Activated T-helper 17 cell treated with anti-CD3 and anti-CD28 coated beads, Interleukin-2, amount 50 U/mL, for 72 hours (primary cell): ENCODE measurements around the gene PRDM7. TPM values are rescaled to one million over a fixed set of nuclear protein-coding genes. Genes with fewer than 3 reads are reported as not detected.
A peak's percentile ranks its signal among the peaks of the same experiment; 100 is the strongest.

ENCODE experiments used
- ATAC-seq: fragments of 150-1000 bp; cut with Tn5 transposase; replicated peaks from 2 replicates; pipeline ENCODE4 v1.10.0; 2021; ENCODE audit warnings: mild to moderate bottlenecking, moderate library complexity
- H3K27ac Mint-ChIP-seq: one replicate; pipeline ENCODE4 v1.8.0; 2022; ENCODE audit warnings: mixed read lengths
- H3K27me3 Mint-ChIP-seq: one replicate; pipeline ENCODE4 v1.8.0; 2022; ENCODE audit warnings: mixed read lengths
- H3K36me3 Mint-ChIP-seq: one replicate; pipeline ENCODE4 v1.8.0; 2022; ENCODE audit warnings: low read depth, mild to moderate bottlenecking, mixed read lengths
- H3K4me1 Mint-ChIP-seq: one replicate; pipeline ENCODE4 v1.8.0; 2022; ENCODE audit warnings: mixed read lengths
- H3K4me3 Mint-ChIP-seq: one replicate; pipeline ENCODE4 v1.8.0; 2022; ENCODE audit warnings: mild to moderate bottlenecking, mixed read lengths
- H3K9me3 Mint-ChIP-seq: one replicate; pipeline ENCODE4 v1.8.0; 2022; ENCODE audit warnings: mixed read lengths
- total RNA-seq, 2 donors: library from RNA; stranded (reverse); gene quantifications; one replicate each; pipeline ENCODE4 v1.2.3, GENCODE V29; 2022

Gene PRDM7
- total RNA-seq, 2 donors from 2014 or later, result 0.13 TPM; not detected in 1

DNA sequence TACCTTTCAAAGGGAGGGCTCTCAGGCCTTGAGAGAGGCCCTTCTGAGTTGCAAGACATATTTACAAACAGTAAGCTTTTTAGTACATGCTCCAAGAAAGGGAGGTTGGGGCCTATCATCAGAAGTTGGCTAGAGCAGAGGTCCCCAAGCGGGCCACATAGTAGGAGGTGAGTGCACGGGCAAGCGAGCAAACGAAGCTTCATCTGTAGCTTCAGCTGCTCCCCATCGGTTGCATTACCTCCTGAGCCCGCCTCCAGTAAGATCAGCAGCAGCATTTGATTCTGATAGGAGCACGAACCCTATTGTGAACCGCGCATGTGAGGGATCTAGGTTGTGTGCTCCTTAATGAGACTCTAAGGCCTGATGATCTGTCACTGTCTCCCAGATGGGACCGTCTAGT lies 26.2 kb downstream of the PRDM7 start:
- Mint-ChIP-seq H3K4me1 (no peaks in the 10 kb centered on the region), H3K4me3 (no peak overlapping the region), H3K27me3 (peaks cover 8% of the 10 kb centered on the region), H3K9me3 (peaks cover 12% of the 10 kb centered on the region), H3K36me3 (no peaks in the 10 kb centered on the region), H3K27ac (no peak overlapping the region)
- ATAC-seq, result no peak

DNA sequence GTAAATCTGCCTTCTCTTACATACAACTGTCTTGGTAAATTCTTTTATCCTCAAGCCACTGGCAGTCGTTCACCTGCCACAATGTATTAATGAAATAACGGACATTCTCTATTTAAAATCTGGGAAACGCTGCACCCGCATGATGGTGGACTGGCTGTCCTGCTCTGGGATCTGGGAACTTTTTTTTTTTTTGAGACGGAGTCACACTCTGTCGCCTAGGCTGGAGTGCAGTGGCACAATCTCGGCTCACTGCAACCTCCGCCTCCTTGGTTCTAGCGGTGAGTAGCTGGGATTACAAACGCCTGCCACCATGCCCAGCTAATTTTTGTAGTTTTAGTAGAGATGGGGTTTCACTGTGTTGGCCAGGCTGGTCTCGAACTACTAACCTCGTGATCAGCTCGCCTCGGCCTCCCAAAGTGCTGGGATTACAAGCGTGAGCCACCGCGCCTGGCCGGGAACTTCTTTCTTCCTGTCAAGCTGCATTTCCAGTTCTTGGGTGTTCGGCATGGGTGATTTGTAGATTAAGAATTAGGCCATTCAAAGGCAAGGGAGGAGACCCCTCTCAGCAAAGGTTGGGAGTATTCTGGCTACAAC lies 28.3 kb downstream of the PRDM7 start:
- Mint-ChIP-seq H3K36me3 (no peaks in the 10 kb centered on the region), H3K4me3 (peak overlapping the region; percentile 7), H3K27ac (no peak overlapping the region), H3K27me3 (peaks cover 4% of the 10 kb centered on the region), H3K9me3 (peaks cover 6% of the 10 kb centered on the region), H3K4me1 (no peaks in the 10 kb centered on the region)
- ATAC-seq, result no peak

DNA sequence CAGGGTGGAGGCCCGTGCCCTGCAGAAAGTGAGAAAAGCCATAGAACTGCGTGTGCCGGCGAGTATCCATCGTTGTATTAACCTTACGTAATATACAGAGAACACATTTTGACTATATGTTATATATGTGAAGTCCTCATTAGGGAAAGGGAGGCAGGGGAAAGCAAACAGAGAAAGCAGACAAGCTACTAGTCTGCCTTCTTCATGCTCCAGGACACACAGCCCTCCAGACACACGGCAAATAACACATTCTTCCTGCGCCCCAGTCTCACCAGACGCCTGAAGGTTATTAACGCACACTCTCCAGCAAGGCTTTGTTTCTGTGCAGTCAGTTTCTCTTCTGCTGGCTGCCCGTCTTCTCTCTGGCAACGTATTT lies 28.8 kb downstream of the PRDM7 start:
- Mint-ChIP-seq H3K27me3 (peaks cover 3% of the 10 kb centered on the region), H3K4me1 (no peaks in the 10 kb centered on the region), H3K9me3 (peaks cover 3% of the 10 kb centered on the region), H3K27ac (no peak overlapping the region), H3K36me3 (no peaks in the 10 kb centered on the region), H3K4me3 (peak overlapping the region; percentile 7)
- no peak for ATAC-seq

DNA sequence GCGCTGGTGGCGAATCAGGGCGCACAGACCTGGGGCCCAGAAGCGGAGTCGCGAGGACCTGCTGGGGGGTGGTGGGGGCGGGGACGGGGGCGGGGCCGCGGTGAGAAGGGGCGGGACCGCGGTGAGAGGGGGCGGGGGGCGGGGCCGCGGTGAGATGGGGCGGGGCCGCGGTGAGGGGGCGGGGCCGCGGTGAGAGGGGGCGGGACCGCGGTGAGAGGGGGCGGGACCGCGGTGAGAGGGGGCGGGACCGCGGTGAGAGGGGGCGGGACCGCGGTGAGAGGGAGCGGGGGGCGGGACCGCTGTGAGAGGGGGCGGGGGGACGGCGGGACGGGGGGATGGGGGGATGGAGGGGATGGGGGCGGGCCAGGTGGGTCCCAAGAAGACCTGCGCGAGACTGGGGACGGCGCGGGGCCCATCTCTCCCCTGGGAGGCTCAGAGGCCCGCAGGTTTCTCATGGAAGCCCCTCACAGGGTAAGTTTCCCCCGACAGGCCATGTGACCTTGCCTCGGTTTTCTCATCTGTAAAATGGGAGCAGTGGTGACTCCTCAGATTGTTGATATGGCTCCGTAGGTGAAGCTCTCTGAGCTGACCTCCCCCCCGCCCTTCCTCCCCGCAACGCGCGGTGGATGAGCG lies 29.3 kb downstream of the PRDM7 start:
- H3K9me3 Mint-ChIP-seq, result no peaks in the 10 kb centered on the region
- H3K4me1 Mint-ChIP-seq, result no peaks in the 10 kb centered on the region
- H3K36me3 Mint-ChIP-seq, result no peaks in the 10 kb centered on the region
- peak overlapping the region; percentile 7 for H3K4me3 Mint-ChIP-seq
- no peak for ATAC-seq
- H3K27me3 Mint-ChIP-seq, result peaks cover 3% of the 10 kb centered on the region
- H3K27ac Mint-ChIP-seq, result no peak overlapping the region

DNA sequence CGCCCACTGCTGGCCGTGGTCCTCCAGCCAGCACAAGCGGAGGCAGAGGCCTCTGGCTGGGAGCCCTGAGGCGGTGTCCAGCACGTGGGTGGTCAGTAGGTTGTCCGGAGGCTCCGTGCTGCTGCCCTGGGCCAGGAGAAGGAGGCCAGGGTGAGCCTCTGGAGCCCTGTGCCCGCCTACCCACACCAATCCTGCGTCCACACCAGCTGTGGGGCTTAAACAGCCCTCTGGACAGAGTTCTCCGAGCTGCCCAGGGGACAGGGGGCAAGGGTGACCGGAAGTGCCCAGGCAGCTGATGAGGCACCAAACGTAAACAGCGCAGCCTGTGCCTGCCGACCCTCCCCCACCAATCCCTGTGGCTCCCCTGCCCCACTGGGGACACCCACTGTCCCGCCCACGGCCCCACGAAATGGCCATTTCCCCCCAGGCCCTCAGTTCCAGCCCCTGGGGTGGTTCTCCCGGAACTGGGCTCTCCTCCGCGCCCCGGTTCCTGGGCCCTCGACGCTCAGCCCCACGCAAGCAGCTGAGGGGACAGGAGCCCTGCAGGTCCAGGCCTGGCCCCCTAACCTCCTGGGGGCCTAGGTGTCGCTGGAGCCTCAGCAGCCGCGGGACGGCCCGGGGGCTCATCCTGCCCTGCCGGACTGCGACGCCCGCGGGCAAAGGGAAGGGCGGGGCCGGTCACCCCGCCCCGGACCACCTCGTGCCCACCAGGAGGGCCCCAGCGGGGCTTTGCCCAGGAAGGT lies 30.0 kb downstream of the PRDM7 start:
- Mint-ChIP-seq H3K4me1 (no peaks in the 10 kb centered on the region), H3K27me3 (peaks cover 3% of the 10 kb centered on the region)
- ATAC-seq, result no peak

DNA sequence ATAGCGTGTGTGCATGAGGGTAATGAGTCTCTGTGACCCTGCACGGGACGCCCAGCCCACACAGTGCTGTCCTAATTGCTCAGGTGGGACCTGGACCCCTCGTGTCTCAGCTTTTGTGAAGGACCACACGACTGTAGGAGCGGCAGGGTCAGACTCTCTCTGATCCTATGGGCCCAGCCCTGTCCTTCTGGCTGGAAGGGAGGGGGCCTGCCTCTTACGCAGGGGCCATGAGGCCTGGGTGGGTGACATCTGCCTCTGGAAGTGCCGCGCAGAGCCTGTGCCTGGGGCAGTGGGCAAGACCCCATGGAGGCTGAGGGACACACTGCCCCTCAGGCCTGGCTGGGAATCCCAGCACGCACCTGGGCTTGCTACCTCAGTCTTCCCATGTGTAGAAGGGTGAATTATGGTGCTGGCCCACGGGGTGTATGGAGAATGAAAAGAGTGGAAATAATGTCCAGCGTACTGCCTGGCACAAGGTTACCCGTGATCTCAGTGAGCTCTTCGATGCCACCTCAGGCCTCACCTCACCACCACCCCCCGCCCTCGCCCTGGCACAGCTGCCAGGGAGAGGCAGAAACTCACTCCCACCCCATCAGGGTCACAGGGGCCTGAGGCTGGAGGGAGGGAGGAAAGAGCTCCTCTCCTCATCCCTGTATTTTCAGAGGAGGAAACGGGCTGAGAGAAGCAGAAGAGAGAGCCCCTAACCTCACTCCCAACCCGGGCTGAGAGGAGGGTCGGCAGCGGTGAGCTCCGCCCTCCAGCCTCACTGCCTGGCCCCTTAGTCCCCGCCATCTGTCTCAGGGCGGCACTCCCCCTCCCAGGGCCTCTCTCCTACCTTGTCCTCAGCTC lies 30.8 kb downstream of the PRDM7 start:
- Mint-ChIP-seq H3K9me3 (no peaks in the 10 kb centered on the region), H3K36me3 (no peaks in the 10 kb centered on the region), H3K4me3 (no peak overlapping the region), H3K27me3 (peaks cover 3% of the 10 kb centered on the region), H3K4me1 (no peaks in the 10 kb centered on the region), H3K27ac (no peak overlapping the region)
- ATAC-seq, result no peak

More for the DNA sequence above, 30.0 kb downstream of the PRDM7 start:
- H3K27ac Mint-ChIP-seq, result no peak overlapping the region
- no peaks in the 10 kb centered on the region for H3K36me3 Mint-ChIP-seq
- H3K9me3 Mint-ChIP-seq, result no peaks in the 10 kb centered on the region
- H3K4me3 Mint-ChIP-seq, result no peak overlapping the region

DNA sequence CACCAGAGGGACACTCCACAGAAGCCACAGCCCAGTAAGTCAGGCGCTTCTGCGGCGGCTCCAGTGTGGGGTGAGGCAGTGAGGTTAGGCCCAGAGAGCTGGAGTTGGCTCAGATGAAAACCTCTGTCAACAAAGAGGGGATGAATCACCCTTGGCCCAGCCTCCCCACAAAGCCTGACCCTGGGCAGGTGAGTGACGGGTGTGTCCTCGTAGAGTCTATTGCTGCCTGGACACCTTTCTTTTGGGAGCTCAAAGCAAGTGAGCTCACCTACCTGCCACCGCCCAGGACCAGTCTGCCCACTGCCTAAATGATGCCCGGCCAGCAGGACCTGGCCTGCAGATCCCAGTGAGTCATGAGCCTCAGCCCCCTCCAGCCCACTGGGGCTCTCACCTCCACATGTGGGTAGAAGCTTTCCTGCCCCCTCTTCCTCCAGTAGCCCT lies 33.0 kb downstream of the PRDM7 start:
- Mint-ChIP-seq H3K4me3 (no peak overlapping the region), H3K9me3 (no peaks in the 10 kb centered on the region), H3K27me3 (peaks cover 3% of the 10 kb centered on the region), H3K27ac (no peak overlapping the region), H3K4me1 (no peaks in the 10 kb centered on the region), H3K36me3 (no peaks in the 10 kb centered on the region)
- ATAC-seq, result peak; percentile 18

DNA sequence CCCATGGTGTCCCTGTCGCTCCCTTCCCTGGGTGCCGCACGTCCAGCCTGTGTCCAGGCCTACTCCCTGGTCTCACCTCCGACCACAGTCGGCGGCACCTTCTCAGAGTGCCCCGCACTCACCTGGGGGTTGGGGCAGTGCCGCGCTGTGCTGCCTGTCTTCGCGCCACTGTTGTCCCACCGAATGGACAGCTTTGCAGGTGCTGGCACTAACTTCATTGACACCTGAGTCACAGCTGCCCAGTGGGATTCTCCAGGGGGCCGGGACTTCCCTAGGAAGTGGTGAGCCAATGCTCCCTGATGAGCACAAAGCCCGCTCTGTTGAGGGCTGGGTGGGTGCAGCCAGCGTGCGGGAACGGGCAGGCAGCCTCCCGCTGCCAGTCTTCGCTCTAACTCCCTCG lies 33.6 kb downstream of the PRDM7 start:
- Mint-ChIP-seq H3K4me1 (no peaks in the 10 kb centered on the region), H3K36me3 (no peaks in the 10 kb centered on the region), H3K27ac (no peak overlapping the region), H3K4me3 (no peak overlapping the region), H3K27me3 (peaks cover 3% of the 10 kb centered on the region), H3K9me3 (no peaks in the 10 kb centered on the region)
- ATAC-seq, result no peak

DNA sequence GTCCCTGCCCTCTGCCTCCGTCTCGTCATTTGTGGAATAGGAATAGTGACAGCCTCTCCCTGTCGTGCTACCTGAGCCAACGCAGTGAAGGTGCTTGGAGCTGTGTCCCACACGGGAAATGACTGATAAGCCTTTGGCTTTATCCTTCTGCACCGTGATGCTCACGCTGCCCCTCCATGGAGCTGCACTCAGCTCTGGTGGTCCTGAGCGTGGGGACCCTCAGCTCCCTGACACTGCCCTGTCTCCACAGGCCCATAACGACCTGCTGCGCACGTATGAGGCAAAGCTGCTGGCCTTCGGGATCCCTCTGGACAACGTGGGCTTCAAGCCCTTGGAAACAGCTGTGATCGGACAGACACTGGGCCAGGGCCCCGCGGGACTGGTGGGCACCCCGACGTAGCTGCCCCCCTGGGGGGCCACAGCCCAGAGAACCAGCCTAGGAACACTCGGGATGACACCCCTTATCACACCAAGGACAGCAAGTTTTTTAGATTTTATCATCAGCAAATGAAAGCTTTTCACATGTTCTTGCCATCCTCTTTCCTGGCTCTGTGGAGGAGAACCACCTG lies 34.1 kb downstream of the PRDM7 start:
- Mint-ChIP-seq H3K4me1 (no peaks in the 10 kb centered on the region), H3K27me3 (peaks cover 3% of the 10 kb centered on the region), H3K27ac (no peak overlapping the region), H3K9me3 (no peaks in the 10 kb centered on the region), H3K4me3 (no peak overlapping the region), H3K36me3 (no peaks in the 10 kb centered on the region)
- ATAC-seq, result no peak

DNA sequence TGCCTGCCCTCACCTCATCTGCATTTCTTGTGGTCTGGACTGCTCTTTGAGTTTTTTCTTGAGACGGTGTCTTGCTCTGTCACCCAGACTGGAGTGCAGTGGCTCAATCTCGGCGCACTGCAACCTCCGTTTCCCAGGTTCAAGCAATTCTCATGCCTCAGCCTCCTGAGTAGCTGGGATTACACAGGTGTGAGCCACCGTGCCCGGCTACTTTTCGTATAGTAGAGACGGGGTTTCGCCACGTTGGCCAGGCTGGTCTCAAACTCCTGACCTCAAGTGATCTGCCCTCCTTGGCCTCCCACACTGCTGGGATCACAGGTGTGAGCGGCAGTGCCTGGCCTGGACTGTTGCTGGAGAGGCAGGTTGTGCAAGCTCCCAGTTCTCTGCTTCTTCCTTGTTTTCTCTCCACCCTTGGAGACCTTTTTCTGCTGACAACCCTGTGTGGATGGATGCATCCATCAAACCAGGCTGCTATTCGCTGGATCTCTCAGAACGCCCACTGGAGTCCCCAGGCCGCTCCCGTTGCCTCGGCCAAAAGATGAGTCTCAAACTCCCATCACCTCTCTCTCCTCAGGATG lies 35.1 kb downstream of the PRDM7 start:
- no peaks in the 10 kb centered on the region for H3K4me1 Mint-ChIP-seq
- H3K36me3 Mint-ChIP-seq, result no peaks in the 10 kb centered on the region
- H3K9me3 Mint-ChIP-seq, result no peaks in the 10 kb centered on the region
- no peak overlapping the region for H3K4me3 Mint-ChIP-seq
- H3K27ac Mint-ChIP-seq, result no peak overlapping the region
- H3K27me3 Mint-ChIP-seq, result peaks cover 3% of the 10 kb centered on the region
- ATAC-seq, result no peak

DNA sequence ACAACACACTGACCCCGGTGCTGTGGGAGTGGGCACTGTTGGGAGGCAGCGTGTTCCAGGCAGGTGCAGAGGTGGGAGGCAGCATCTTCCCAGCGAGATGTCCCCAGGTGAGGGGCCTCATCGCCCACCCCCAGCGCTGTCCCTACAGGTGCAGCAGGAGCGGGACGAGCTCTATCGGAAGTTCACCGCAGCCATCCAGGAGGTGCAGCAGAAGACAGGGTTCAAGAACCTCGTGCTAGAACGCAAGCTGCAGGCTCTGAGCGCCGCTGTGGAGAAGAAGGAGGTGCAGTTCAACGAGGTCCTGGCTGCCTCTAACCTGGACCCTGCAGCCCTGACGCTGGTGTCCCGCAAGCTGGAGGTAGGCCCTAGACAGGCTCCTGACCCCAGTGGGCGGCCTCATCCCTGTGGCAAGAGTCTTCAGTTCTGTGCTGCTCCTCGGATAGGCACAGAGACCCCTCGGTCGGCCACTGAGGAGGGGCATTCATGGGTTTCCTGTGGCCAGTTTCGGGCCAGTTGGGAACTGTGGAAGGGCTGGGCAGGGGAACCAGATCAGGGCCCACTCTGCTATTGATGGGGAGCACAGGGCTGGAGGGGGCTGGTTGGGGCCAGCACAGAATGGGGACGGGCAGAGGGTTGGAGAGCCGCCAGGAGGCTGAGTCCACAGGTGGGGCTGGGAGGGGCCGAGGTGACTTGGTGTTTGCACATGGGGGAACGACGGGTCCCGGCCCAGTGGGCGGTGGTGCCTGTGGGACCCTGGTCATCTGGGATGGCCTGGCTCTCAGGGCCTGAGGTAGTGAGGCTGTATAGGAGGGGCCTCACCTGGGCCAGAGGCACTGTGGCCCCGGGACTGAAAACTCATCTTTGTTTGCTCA lies 36.7 kb downstream of the PRDM7 start:
- Mint-ChIP-seq H3K4me3 (no peak overlapping the region), H3K4me1 (no peaks in the 10 kb centered on the region), H3K9me3 (no peaks in the 10 kb centered on the region), H3K27ac (no peak overlapping the region), H3K36me3 (peaks cover 2% of the 10 kb centered on the region), H3K27me3 (no peaks in the 10 kb centered on the region)
- ATAC-seq, result no peak

DNA sequence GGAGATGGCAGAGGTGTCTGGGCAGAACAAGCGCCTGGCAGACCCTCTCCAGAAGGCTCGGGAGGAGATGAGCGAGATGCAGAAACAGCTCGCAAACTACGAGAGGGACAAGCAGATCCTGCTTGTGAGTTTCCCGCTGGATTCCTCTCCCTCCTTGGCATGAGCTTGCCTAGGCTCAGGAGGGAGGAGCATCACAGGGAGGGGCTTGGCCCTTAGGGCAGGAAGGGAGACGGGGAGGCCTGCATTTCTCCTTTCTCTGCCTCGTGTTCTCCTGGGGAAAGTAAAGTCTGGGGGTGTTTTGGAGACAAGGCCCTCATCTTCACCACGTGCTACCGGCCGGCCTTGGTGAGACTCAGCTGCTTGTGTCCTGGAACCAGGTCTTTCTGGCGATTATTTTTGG lies 39.9 kb downstream of the PRDM7 start:
- Mint-ChIP-seq H3K4me3 (no peak overlapping the region), H3K27me3 (no peaks in the 10 kb centered on the region), H3K9me3 (no peaks in the 10 kb centered on the region), H3K4me1 (peaks cover 3% of the 10 kb centered on the region), H3K36me3 (peaks cover 12% of the 10 kb centered on the region), H3K27ac (no peak overlapping the region)
- ATAC-seq, result no peak

DNA sequence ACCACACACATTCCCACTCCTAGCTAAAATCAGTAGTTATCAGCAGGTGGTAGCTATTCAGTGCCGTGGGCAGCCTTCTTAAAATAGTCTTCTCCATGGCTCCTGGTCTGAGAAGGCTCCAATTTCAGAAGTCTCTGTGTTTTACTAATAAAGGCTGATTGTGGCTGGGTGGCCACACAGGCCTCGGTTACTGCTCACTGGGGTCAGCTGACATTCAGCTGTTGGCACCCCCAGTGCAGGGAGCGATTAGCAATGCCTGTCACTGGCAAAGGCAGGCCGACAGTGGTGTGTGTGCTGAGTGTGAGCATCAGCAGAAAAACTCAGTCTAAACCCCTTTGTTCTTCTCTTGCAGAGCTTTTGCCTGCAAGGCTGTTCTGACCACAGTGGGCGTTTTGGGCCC lies 41.2 kb downstream of the PRDM7 start:
- no peaks in the 10 kb centered on the region for H3K27me3 Mint-ChIP-seq
- no peak overlapping the region for H3K4me3 Mint-ChIP-seq
- no peaks in the 10 kb centered on the region for H3K9me3 Mint-ChIP-seq
- ATAC-seq, result no peak
- peaks cover 12% of the 10 kb centered on the region for H3K4me1 Mint-ChIP-seq
- peaks cover 26% of the 10 kb centered on the region for H3K36me3 Mint-ChIP-seq
- no peak overlapping the region for H3K27ac Mint-ChIP-seq
